ENCODE results near the gene ACTN3.
"Not testable (repeated sequence)": the region's sequence is repeated elsewhere in the genome, so short reads cannot be mapped to it uniquely, and the experiment has no call there.

Gene ACTN3

GRCh38 chr11:66567787-66568123 lies 21.1 kb downstream of the ACTN3 start:
- DNase-seq = no peak

- DNase-seq = peak; percentile 99
Measured at GRCh38 chr11:66568124-66568916, 21.6 kb downstream of the ACTN3 start, which contains the start of gene CTSF. CTSF (minus strand) TSS chr11:66568606; CDS start chr11:66568486, 120 bp downstream.

- no peak for DNase-seq
Measured at GRCh38 chr11:66569076-66569475, 22.4 kb downstream of the ACTN3 start.

GRCh38 chr11:66570079-66570849 lies 23.6 kb downstream of the ACTN3 start:
- DNase-seq = no peak

- no peak for DNase-seq
Measured at GRCh38 chr11:66570850-66571180, 24.1 kb downstream of the ACTN3 start.

GRCh38 chr11:66579017-66579606 lies 32.4 kb downstream of the ACTN3 start:
- DNase-seq = peak; percentile 96

- DNase-seq = no peak
Measured at GRCh38 chr11:66580803-66581202, 34.1 kb downstream of the ACTN3 start.

- DNase-seq = no peak
Measured at GRCh38 chr11:66581261-66581660, 34.6 kb downstream of the ACTN3 start.

- DNase-seq = not testable (repeated sequence)
Measured at GRCh38 chr11:66582565-66583147, 36.0 kb downstream of the ACTN3 start.

- DNase-seq = not testable (repeated sequence)
Measured at GRCh38 chr11:66585447-66585846, 38.7 kb downstream of the ACTN3 start.

- DNase-seq = no peak
Measured at GRCh38 chr11:66586136-66586535, 39.4 kb downstream of the ACTN3 start.

GRCh38 chr11:66589315-66589714 lies 42.6 kb downstream of the ACTN3 start:
- not testable (repeated sequence) for DNase-seq

GRCh38 chr11:66589996-66590675 lies 43.4 kb downstream of the ACTN3 start:
- no peak for DNase-seq

- no peak for DNase-seq
Measured at GRCh38 chr11:66591175-66591574, 44.5 kb downstream of the ACTN3 start.

- peak; percentile 100 for DNase-seq
Measured at GRCh38 chr11:66592457-66593302, 46.0 kb downstream of the ACTN3 start, which contains the start of the genes CCDC87 and CCS. CCDC87 (minus strand) TSS chr11:66593063; CDS start chr11:66593015, 48 bp downstream. CCS (plus strand) TSS chr11:66593185; CDS start chr11:66593262, 77 bp downstream.

- no peak for DNase-seq
Measured at GRCh38 chr11:66593303-66593635, 46.6 kb downstream of the ACTN3 start.

GRCh38 chr11:66593650-66594049 lies 46.9 kb downstream of the ACTN3 start:
- no peak for DNase-seq

- no peak for DNase-seq
Measured at GRCh38 chr11:66595245-66595904, 48.7 kb downstream of the ACTN3 start.

GRCh38 chr11:66598993-66599392 lies 52.3 kb downstream of the ACTN3 start:
- DNase-seq = no peak

GRCh38 chr11:66600219-66600618 lies 53.5 kb downstream of the ACTN3 start:
- no peak for DNase-seq

GRCh38 chr11:66600631-66601233 lies 54.0 kb downstream of the ACTN3 start:
- DNase-seq = no peak

Data from 8988T (cell line).